ENCODE results near the gene CS.

The CS gene

DNA sequence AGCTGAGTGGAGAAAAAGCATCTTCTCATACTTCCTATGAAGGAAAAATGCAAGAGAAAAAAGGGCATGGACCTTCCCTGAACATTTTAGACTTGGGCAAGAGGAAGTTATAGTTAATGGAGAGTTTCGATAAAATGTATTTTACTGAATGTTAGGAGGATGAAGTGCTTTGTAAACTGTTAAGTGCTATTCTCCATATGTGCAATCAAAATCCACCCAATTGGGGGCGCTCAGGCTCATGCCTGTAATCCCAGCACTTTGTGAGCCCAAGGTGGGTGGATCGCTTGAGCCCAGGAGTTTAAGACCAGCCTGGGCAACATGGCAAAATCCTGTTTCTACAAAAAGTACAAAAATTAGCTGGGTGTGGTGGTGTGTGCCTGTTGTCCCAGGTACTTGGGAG lies 17.5 kb upstream of the CS start:
- Histone ChIP-seq H3K9ac (ENCODE audit: low read depth, low read length) (no peak overlapping the region), H3K9me3 (ENCODE audit: control insufficient read depth, insufficient read depth, low read length) (no peaks in the 10 kb centered on the region), H3K27ac (ENCODE audit: low read depth, low read length) (no peak overlapping the region), H3K27me3 (ENCODE audit: control insufficient read depth, insufficient read depth, low read length) (no peaks in the 10 kb centered on the region), H3K4me1 (ENCODE audit: control insufficient read depth, insufficient read depth, low read length) (0 out of 2 replicates have a peak, but pooled peaks cover 2% of the 10 kb centered on the region), H3K36me3 (ENCODE audit: control insufficient read depth, insufficient read depth, low read length) (peaks cover 32% of the 10 kb centered on the region), H3K4me3 (ENCODE audit: low read depth, low read length) (no peak overlapping the region)

- peak within 1 kb of the TSS; percentile 96 for H3K4me3 ChIP-seq (ENCODE audit: low read depth, low read length)
- 0 out of 2 replicates have a peak, but pooled peaks cover 2% of the 10 kb centered on the region for H3K4me1 ChIP-seq (ENCODE audit: control insufficient read depth, insufficient read depth, low read length)
- H3K27ac ChIP-seq (ENCODE audit: low read depth, low read length) = peak within 1 kb of the TSS; percentile 89
- no peaks in the 10 kb centered on the region for H3K9me3 ChIP-seq (ENCODE audit: control insufficient read depth, insufficient read depth, low read length)
- peaks cover 37% of the 10 kb centered on the region for H3K36me3 ChIP-seq (ENCODE audit: control insufficient read depth, insufficient read depth, low read length)
- H3K27me3 ChIP-seq (ENCODE audit: control insufficient read depth, insufficient read depth, low read length) = no peaks in the 10 kb centered on the region
- H3K9ac ChIP-seq (ENCODE audit: low read depth, low read length) = peak within 1 kb of the TSS; percentile 94
These were observed 15.7 kb upstream of the CS start, which contains the start of gene CNPY2 for GRCh38 chr12:56315622-56316473. Gene CNPY2 (minus strand): TSS chr12:56315988. CDS start chr12:56315217, 771 bp downstream.

DNA sequence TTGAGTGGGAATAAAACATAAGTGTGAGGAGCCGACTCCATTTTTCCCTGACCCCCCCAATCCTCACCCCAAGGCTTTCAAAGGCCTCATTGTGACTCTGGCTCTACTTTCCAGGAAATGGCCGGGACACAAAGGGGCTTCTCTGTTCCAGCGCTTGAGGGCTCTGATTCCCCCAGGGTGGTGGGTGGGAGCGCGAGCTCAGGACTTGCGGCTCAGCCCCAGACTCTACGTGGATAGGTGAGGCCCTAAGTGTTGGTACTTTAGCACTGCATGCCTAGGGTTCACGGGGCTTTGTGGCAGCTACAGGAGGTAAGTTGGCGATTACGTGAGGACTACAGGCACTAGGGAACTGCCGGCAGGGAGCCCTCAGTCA lies 15.1 kb upstream of the CS start:
- peak overlapping the region; percentile 89 for H3K27ac ChIP-seq (ENCODE audit: low read depth, low read length)
- peaks cover 43% of the 10 kb centered on the region for H3K36me3 ChIP-seq (ENCODE audit: control insufficient read depth, insufficient read depth, low read length)
- no peaks in the 10 kb centered on the region for H3K9me3 ChIP-seq (ENCODE audit: control insufficient read depth, insufficient read depth, low read length)

DNA sequence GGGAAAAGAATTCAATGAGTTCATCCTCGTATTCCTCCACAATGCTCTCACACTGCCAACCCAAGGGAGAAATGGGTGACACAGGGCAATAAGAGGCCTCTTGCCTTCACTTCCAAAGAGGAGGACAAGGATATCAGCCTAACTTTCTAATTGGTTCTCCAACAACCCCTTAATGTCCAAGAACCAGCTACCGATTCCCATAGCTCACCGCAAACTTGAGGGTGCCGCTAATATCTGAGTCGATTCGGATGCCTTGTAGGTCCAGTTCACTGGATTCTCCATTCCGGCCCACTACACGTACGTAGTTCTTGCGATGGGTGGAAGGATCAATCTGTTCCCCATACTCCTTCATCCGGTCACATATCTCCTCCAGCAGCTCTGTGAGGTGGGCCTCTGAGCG lies 10.9 kb upstream of the CS start:
- Histone ChIP-seq H3K27me3 (ENCODE audit: control insufficient read depth, insufficient read depth, low read length) (no peaks in the 10 kb centered on the region), H3K9me3 (ENCODE audit: control insufficient read depth, insufficient read depth, low read length) (no peaks in the 10 kb centered on the region), H3K4me3 (ENCODE audit: low read depth, low read length) (no peak overlapping the region), H3K4me1 (ENCODE audit: control insufficient read depth, insufficient read depth, low read length) (0 out of 2 replicates have a peak, but pooled peaks cover 2% of the 10 kb centered on the region), H3K9ac (ENCODE audit: low read depth, low read length) (no peak overlapping the region), H3K27ac (ENCODE audit: low read depth, low read length) (no peak overlapping the region), H3K36me3 (ENCODE audit: control insufficient read depth, insufficient read depth, low read length) (peaks cover 68% of the 10 kb centered on the region)

More for the DNA sequence above, 15.1 kb upstream of the CS start:
- Histone ChIP-seq H3K4me3 (ENCODE audit: low read depth, low read length) (peak overlapping the region; percentile 96), H3K9ac (ENCODE audit: low read depth, low read length) (peak overlapping the region; percentile 94), H3K4me1 (ENCODE audit: control insufficient read depth, insufficient read depth, low read length) (0 out of 2 replicates have a peak, but pooled peaks cover 2% of the 10 kb centered on the region), H3K27me3 (ENCODE audit: control insufficient read depth, insufficient read depth, low read length) (no peaks in the 10 kb centered on the region)

GRCh38 chr12:56308714-56309113 lies 8.6 kb upstream of the CS start:
- Histone ChIP-seq H3K27ac (ENCODE audit: low read depth, low read length) (no peak overlapping the region), H3K9ac (ENCODE audit: low read depth, low read length) (no peak overlapping the region), H3K4me1 (ENCODE audit: control insufficient read depth, insufficient read depth, low read length) (no peaks in the 10 kb centered on the region), H3K27me3 (ENCODE audit: control insufficient read depth, insufficient read depth, low read length) (no peaks in the 10 kb centered on the region), H3K4me3 (ENCODE audit: low read depth, low read length) (no peak overlapping the region), H3K9me3 (ENCODE audit: control insufficient read depth, insufficient read depth, low read length) (no peaks in the 10 kb centered on the region), H3K36me3 (ENCODE audit: control insufficient read depth, insufficient read depth, low read length) (peaks cover 71% of the 10 kb centered on the region)

- H3K27ac ChIP-seq (ENCODE audit: low read depth, low read length) = no peak overlapping the region
- no peak overlapping the region for H3K4me3 ChIP-seq (ENCODE audit: low read depth, low read length)
- no peaks in the 10 kb centered on the region for H3K27me3 ChIP-seq (ENCODE audit: control insufficient read depth, insufficient read depth, low read length)
- H3K36me3 ChIP-seq (ENCODE audit: control insufficient read depth, insufficient read depth, low read length) = peaks cover 65% of the 10 kb centered on the region
- H3K9ac ChIP-seq (ENCODE audit: low read depth, low read length) = no peak overlapping the region
- no peaks in the 10 kb centered on the region for H3K4me1 ChIP-seq (ENCODE audit: control insufficient read depth, insufficient read depth, low read length)
- H3K9me3 ChIP-seq (ENCODE audit: control insufficient read depth, insufficient read depth, low read length) = no peaks in the 10 kb centered on the region
These were observed 7.3 kb upstream of the CS start for GRCh38 chr12:56307221-56307965.

GRCh38 chr12:56304872-56305590 lies 4.9 kb upstream of the CS start:
- no peak overlapping the region for H3K27ac ChIP-seq (ENCODE audit: low read depth, low read length)
- H3K36me3 ChIP-seq (ENCODE audit: control insufficient read depth, insufficient read depth, low read length) = peaks cover 55% of the 10 kb centered on the region

GRCh38 chr12:56304276-56304675 lies 4.1 kb upstream of the CS start:
- Histone ChIP-seq H3K27ac (ENCODE audit: low read depth, low read length) (no peak overlapping the region), H3K27me3 (ENCODE audit: control insufficient read depth, insufficient read depth, low read length) (no peaks in the 10 kb centered on the region), H3K9ac (ENCODE audit: low read depth, low read length) (no peak overlapping the region), H3K36me3 (ENCODE audit: control insufficient read depth, insufficient read depth, low read length) (peaks cover 50% of the 10 kb centered on the region), H3K4me1 (ENCODE audit: control insufficient read depth, insufficient read depth, low read length) (peaks cover 9% of the 10 kb centered on the region), H3K4me3 (ENCODE audit: low read depth, low read length) (no peak overlapping the region), H3K9me3 (ENCODE audit: control insufficient read depth, insufficient read depth, low read length) (no peaks in the 10 kb centered on the region)

More at GRCh38 chr12:56304872-56305590, 4.9 kb upstream of the CS start:
- Histone ChIP-seq H3K27me3 (ENCODE audit: control insufficient read depth, insufficient read depth, low read length) (no peaks in the 10 kb centered on the region), H3K4me1 (ENCODE audit: control insufficient read depth, insufficient read depth, low read length) (peaks cover 8% of the 10 kb centered on the region), H3K4me3 (ENCODE audit: low read depth, low read length) (no peak overlapping the region), H3K9me3 (ENCODE audit: control insufficient read depth, insufficient read depth, low read length) (no peaks in the 10 kb centered on the region), H3K9ac (ENCODE audit: low read depth, low read length) (no peak overlapping the region)

DNA sequence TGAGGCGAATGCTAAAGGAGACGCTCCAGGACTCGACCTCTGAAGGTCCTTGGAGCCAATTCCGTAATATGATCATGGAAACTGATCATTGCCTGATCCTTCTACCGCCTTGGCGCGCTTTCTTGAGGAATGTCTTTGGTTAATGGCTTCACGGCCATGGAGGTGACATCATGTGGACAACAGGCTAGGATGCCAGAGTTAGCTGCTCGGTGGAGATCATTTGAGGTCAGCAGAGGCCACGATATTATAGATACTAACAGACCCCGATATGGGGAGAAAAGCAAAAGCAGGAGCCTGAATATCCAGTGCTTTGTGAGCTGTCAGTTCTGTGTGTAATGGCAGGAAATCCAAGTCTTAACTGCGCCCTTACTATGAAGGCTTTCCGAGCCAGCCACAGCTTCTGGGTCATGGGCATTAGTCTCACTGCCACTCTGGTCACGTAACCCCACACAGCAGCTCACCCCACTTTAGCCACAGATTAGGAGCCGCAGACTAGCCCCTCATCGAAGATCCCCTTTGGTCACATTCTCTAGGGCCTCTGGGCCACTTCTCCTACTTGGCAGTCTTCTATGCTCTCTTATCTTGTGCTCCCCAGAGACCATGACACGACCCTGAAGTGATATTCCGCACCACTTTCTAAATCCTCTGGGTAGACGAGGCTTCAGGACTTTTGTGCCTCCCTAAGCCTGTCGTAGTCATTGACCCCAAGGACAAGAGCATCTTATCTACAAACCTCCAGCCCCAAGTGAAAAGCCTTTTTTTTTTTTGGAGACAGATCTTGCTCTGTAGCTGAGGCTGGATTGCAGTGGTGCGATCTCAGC lies 724 bp upstream of the CS start:
- peak overlapping the region; percentile 62 for H3K9ac ChIP-seq (ENCODE audit: low read depth, low read length)

GRCh38 chr12:56299308-56299852 lies 750 bp downstream of the CS start:
- peak overlapping the region; percentile 87 for H3K27ac ChIP-seq (ENCODE audit: low read depth, low read length)
- H3K4me3 ChIP-seq (ENCODE audit: low read depth, low read length) = peak overlapping the region; percentile 98
- H3K9ac ChIP-seq (ENCODE audit: low read depth, low read length) = peak overlapping the region; percentile 91
- H3K27me3 ChIP-seq (ENCODE audit: control insufficient read depth, insufficient read depth, low read length) = no peaks in the 10 kb centered on the region
- H3K9me3 ChIP-seq (ENCODE audit: control insufficient read depth, insufficient read depth, low read length) = no peaks in the 10 kb centered on the region
- H3K36me3 ChIP-seq (ENCODE audit: control insufficient read depth, insufficient read depth, low read length) = peaks cover 36% of the 10 kb centered on the region
- peaks cover 12% of the 10 kb centered on the region for H3K4me1 ChIP-seq (ENCODE audit: control insufficient read depth, insufficient read depth, low read length)

More for the DNA sequence above, 724 bp upstream of the CS start:
- Histone ChIP-seq H3K4me3 (ENCODE audit: low read depth, low read length) (peak overlapping the region; percentile 98), H3K36me3 (ENCODE audit: control insufficient read depth, insufficient read depth, low read length) (peaks cover 45% of the 10 kb centered on the region), H3K9me3 (ENCODE audit: control insufficient read depth, insufficient read depth, low read length) (no peaks in the 10 kb centered on the region), H3K27ac (ENCODE audit: low read depth, low read length) (peak overlapping the region; percentile 88), H3K4me1 (ENCODE audit: control insufficient read depth, insufficient read depth, low read length) (peaks cover 12% of the 10 kb centered on the region), H3K27me3 (ENCODE audit: control insufficient read depth, insufficient read depth, low read length) (no peaks in the 10 kb centered on the region)
